Upper lobe of right lung (tissue), 1 donor: Measurements from ENCODE around the gene GGCX. TPM values are rescaled to one million over a fixed set of nuclear protein-coding genes. Genes with fewer than 3 reads are reported as not detected.

Experiments used
- ATAC-seq: fragments of 200-7000 bp; cut with Tn5 transposase; one replicate; pipeline ENCODE4 v1.9.1; 2020; ENCODE audit warnings: mild to moderate bottlenecking, moderate library complexity
- DNase-seq: peaks from one replicate; pipeline ENCODE4 v3.0.0-alpha.2; 2020
- H3K27ac ChIP-seq: fragments of 200-600 bp; one replicate; pipeline ENCODE4 v1.8.0; 2022
- H3K27me3 ChIP-seq: fragments of 200-600 bp; one replicate; pipeline ENCODE4 v1.8.0; 2022; ENCODE audit warnings: mild to moderate bottlenecking
- H3K36me3 ChIP-seq: fragments of 200-600 bp; one replicate; pipeline ENCODE4 v1.8.0; 2022
- H3K4me1 ChIP-seq: fragments of 200-600 bp; one replicate; pipeline ENCODE4 v1.8.0; 2022
- H3K4me3 ChIP-seq: fragments of 200-600 bp; one replicate; pipeline ENCODE4 v1.8.0; 2022; ENCODE audit warnings: mild to moderate bottlenecking
- H3K9me3 ChIP-seq: fragments of 200-600 bp; one replicate; pipeline ENCODE4 v1.8.0; 2022
- CTCF ChIP-seq: fragments of 200-600 bp; IDR thresholded peaks from one replicate; pipeline ENCODE4 v1.8.0; 2022; ENCODE audit warnings: antibody characterized with exemption
- intact Hi-C: fragments of 100-400 bp; cut with DNase I; formaldehyde crosslinking; loops from one replicate; pipeline ENCODE4 v1.11.0; 2022
- total RNA-seq: library from RNA; stranded (reverse); fragmentation: NEBNext Ultra II Directional; extraction: Animal tissue kit (Norgen Biotek cat#: 25700); gene quantifications from one replicate; pipeline ENCODE4 v1.2.1, GENCODE V29; 2021
- donor health status: DM: no; HTN: yes; CAD: no; lungs with severe emphysema.

Gene GGCX
- total RNA-seq, 1 donor from 2014 or later = 73.2 TPM

- H3K4me3 ChIP-seq = no peak overlapping the region
- intact Hi-C loops = no loop called here
- ATAC-seq = no peak
- TF ChIP-seq CTCF = no peak
- no peaks in the 10 kb centered on the region for H3K27me3 ChIP-seq
- no peak overlapping the region for H3K27ac ChIP-seq
- H3K9me3 ChIP-seq = no peaks in the 10 kb centered on the region
- DNase-seq = no peak
- H3K4me1 ChIP-seq = no peaks in the 10 kb centered on the region
- H3K36me3 ChIP-seq = no peaks in the 10 kb centered on the region
Observed at GRCh38 chr2:85505551-85506238, 55.6 kb downstream of the GGCX start.

DNA sequence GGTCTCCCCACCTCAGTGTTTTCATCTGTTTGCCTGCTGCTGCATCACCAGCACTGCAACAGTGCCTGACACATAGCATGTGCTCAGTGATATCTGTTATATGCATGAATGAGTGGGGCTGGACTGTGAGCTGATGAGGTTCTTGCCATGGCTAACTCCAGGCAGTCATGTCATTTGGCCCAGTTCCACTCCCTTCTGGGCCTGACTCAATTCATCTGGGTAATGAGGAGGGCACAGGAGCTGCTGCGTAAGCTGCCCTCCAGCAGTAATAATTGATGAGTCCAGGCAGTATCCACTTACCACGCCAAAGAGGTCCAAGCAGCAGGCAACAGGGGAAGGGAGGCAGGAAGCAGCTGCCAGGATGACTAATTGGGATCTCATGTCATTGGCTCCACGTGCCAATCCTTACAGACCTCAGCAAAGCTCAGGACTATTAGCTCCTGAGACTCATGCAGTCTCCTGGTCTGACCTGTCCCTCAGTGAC is 56.5 kb downstream of the GGCX start:
- Histone ChIP-seq H3K9me3 (no peaks in the 10 kb centered on the region), H3K27me3 (no peaks in the 10 kb centered on the region), H3K36me3 (no peaks in the 10 kb centered on the region), H3K4me3 (no peak overlapping the region), H3K27ac (no peak overlapping the region), H3K4me1 (no peaks in the 10 kb centered on the region)
- DNase-seq (no peak), ATAC-seq (peak; percentile 18)
- TF ChIP-seq CTCF = no peak
- intact Hi-C loops = no loop called here

GRCh38 chr2:85503851-85504777 is 57.2 kb downstream of the GGCX start:
- DNase-seq (no peak), ATAC-seq (no peak)
- Histone ChIP-seq H3K27me3 (no peaks in the 10 kb centered on the region), H3K36me3 (no peaks in the 10 kb centered on the region), H3K4me1 (no peaks in the 10 kb centered on the region), H3K27ac (no peak overlapping the region), H3K4me3 (no peak overlapping the region), H3K9me3 (no peaks in the 10 kb centered on the region)
- TF ChIP-seq CTCF = no peak
- intact Hi-C loops = no loop called here

GRCh38 chr2:85503168-85503850 is 58.0 kb downstream of the GGCX start:
- DNase-seq (no peak), ATAC-seq (no peak)
- no peaks in the 10 kb centered on the region for H3K27me3 ChIP-seq
- no peak overlapping the region for H3K27ac ChIP-seq
- intact Hi-C loops = no loop called here
- no peaks in the 10 kb centered on the region for H3K36me3 ChIP-seq
- no peaks in the 10 kb centered on the region for H3K4me1 ChIP-seq
- no peak for TF ChIP-seq CTCF
- H3K4me3 ChIP-seq = no peak overlapping the region
- H3K9me3 ChIP-seq = no peaks in the 10 kb centered on the region

GRCh38 chr2:85502720-85503119 is 58.6 kb downstream of the GGCX start:
- Histone ChIP-seq H3K27ac (no peak overlapping the region), H3K4me1 (no peaks in the 10 kb centered on the region), H3K27me3 (no peaks in the 10 kb centered on the region), H3K36me3 (no peaks in the 10 kb centered on the region), H3K4me3 (no peak overlapping the region), H3K9me3 (no peaks in the 10 kb centered on the region)
- DNase-seq = no peak
- no peak for ATAC-seq
- intact Hi-C loops = no loop called here
- TF ChIP-seq CTCF = no peak
